Activated CD4-positive, CD25-positive, alpha-beta regulatory T cell treated with anti-CD3 and anti-CD28 coated beads, Interleukin-2, amount 50 U/mL, for 16 hours (primary cell): ENCODE data around the gene C5orf63.
"Not testable (repeated sequence)": the region's sequence is repeated elsewhere in the genome, so short reads cannot be mapped to it uniquely, and the experiment has no call there.

Source experiments
- DNase-seq: peaks from one replicate; pipeline ENCODE4 v3.0.0-alpha.2; 2020; ENCODE audit warnings: low read depth, low spot score

The C5orf63 gene

DNA sequence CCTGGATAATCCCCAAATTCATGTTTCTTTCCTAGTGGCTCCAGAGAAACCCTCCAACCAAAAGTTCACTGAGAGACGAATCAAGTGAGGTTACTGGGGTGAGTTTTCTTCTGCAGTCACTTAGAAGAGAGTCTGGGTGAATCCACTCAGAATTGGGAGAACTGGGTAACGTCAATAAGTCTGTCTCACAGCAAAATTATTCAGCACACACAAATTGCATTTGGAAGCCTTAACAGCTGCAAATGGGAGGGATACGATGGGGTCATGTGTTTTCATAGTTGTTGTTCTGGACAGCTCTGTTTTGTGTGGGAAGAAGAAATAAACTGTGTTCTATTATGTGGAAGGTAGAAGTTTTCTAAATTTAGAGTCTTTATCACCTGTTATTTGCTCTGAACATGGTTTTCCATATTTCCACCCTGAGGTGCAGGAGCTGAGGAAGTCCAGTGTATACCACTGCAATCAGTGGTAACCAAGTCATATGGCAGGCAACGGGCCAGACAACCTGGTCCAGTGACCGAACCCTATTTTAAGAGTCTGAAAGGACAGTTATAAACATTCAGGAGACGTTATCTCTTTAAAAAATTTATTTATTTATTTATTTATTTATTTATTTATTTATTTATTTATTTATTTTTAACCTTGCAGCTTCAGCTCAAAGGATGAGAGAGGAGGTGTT, 64.9 kb downstream of the C5orf63 start:
- DNase-seq, result no peak

DNA sequence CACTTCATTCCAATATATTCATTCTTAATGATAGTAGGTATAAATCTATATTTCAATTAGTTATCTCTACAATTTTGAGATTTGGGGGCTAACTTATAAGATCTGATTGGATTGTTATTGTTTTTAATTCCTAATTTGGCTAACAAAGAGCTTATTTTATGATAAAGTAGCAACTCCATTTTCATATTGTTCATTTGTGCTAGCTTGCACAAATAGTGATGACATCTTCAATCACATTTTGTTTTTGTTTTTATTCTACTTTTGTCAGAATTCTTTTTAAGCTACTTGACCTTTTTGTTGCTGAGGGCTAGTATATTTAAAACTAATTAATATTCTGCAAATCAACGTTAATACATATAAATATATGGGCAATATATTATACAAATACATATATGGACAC, 65.8 kb downstream of the C5orf63 start:
- DNase-seq, result no peak

GRCh38 chr5:127006744-127007143, 66.6 kb downstream of the C5orf63 start:
- no peak for DNase-seq

GRCh38 chr5:127005282-127005681, 68.0 kb downstream of the C5orf63 start:
- DNase-seq, result not testable (repeated sequence)

- DNase-seq, result no peak
Measured at GRCh38 chr5:127004721-127005120, 68.6 kb downstream of the C5orf63 start.

DNA sequence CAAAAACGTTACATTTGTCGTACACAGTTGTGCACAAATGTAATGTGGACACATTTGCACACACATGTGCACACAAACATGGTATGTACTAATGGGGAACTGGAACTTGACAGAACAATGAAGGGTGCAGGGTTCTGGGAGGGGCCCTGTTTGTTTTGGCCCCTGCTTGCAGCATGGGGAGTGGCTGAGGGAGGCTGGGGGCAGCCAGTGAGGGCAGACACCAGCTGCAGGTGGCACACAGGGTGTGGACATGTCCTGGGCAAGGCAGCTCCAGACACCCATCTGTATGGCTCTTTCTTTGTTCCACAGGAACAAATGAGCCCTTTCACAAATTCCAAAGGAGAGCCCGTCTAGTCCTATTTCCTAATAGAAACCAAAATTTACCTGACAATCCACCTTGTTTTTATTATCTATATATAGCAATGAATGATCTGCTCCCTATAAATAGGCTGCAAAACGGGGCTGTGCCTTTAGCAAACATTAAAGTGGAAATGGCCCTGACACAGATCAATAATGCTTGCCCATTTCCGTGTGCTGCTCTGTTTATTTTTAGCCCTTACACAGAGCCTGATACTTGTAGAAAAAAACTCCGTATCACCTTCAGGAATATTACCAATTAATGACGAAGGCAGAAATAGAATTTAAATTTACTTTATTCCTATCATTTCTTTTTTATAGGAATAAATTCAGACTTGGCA, 69.4 kb downstream of the C5orf63 start:
- no peak for DNase-seq

DNA sequence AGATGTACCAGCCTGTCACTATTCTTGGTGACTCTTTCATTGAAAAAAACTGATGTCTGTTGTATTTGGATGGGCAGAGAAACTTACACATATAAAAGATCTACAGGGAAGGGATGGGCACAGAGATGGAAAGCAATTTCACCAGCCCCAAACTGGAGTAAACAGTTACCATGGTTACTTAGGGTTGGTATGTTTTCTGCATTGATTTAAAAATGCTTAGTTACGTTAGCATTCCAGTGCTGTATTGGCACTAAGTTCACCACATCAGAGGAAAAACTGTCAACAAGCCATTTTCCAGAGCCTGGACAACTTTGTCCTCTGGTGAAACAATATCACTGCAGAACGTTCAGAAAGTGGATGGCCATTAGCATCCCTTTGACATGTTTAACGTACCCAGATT, 70.9 kb downstream of the C5orf63 start:
- DNase-seq, result no peak

GRCh38 chr5:127001621-127002296, 71.5 kb downstream of the C5orf63 start:
- no peak for DNase-seq
